Spleen (tissue), 11 donors: ENCODE results near the gene CBL. TPM values are rescaled to one million over a fixed set of nuclear protein-coding genes. Genes with fewer than 3 reads are reported as not detected.

ENCODE experiments used
- DNase-seq: peaks from one replicate; pipeline ENCODE4 v3.0.0-alpha.2; 2020
- H3K27ac ChIP-seq, 8 donors: fragments of 200-600 bp; sonication (generic) in 7 of 8; 1 replicate in 4 of 8; 2 replicates in 4 of 8; pipeline versions ENCODE4 v1.5.0 to v1.8.0; 2016 to 2021; ENCODE audit warnings: inconsistent platforms in 4 of 8, mild to moderate bottlenecking in 4 of 8, moderate library complexity in 1 of 8
- H3K27me3 ChIP-seq, 7 donors: fragments of 200-600 bp; sonication (generic) in 6 of 7; replicated peaks in 1 of 7; 1 replicate in 4 of 7; 2 replicates in 3 of 7; pipeline versions ENCODE4 v1.5.0 to v1.8.0; 2016 to 2021; ENCODE audit warnings: inconsistent platforms in 3 of 7, mild to moderate bottlenecking in 1 of 7
- H3K36me3 ChIP-seq, 6 donors: fragments of 200-600 bp; sonication (generic) in 5 of 6; 1 replicate in 4 of 6; 2 replicates in 2 of 6; pipeline versions ENCODE4 v1.5.0 to v1.8.0; 2016 to 2021; ENCODE audit warnings: inconsistent platforms in 2 of 6
- H3K4me1 ChIP-seq, 6 donors: fragments of 200-600 bp; sonication (generic) in 5 of 6; 1 replicate in 3 of 6; 2 replicates in 3 of 6; pipeline versions ENCODE4 v1.5.0 to v1.8.0; 2016 to 2021; ENCODE audit warnings: inconsistent platforms in 3 of 6
- H3K4me3 ChIP-seq, 8 donors: fragments of 200-600 bp; sonication (generic) in 7 of 8; 1 replicate in 4 of 8; 2 replicates in 4 of 8; pipeline versions ENCODE4 v1.5.0 to v1.8.0; 2016 to 2021; ENCODE audit warnings: inconsistent platforms in 4 of 8, mild to moderate bottlenecking in 4 of 8, moderate library complexity in 2 of 8
- H3K9me3 ChIP-seq, 8 donors: fragments of 200-600 bp; sonication (generic) in 7 of 8; 1 replicate in 4 of 8; 2 replicates in 4 of 8; pipeline versions ENCODE4 v1.5.0 to v1.8.0; 2016 to 2021; ENCODE audit warnings: inconsistent platforms in 4 of 8
- CTCF ChIP-seq, 11 experiments: fragments of 200-600 bp in 7 of 11; fragments of 450-650 bp in 4 of 11; sonication (generic) in 4 of 11; IDR thresholded peaks in 8 of 11; conservative IDR thresholded peaks in 3 of 11; 1 replicate in 7 of 11; 2 replicates in 4 of 11; pipeline versions ENCODE4 v1.4.0 to v1.8.0; 2016 to 2021; ENCODE audit warnings: antibody characterized with exemption in 11 of 11, inconsistent platforms in 4 of 11, mild to moderate bottlenecking in 1 of 11
- POLR2A ChIP-seq, 3 donors: fragments of 450-650 bp; IDR thresholded peaks; one replicate each; pipeline ENCODE4 v1.5.1; 2017; ENCODE audit warnings: antibody characterized with exemption in 3 of 3, mild to moderate bottlenecking in 1 of 3
- POLR2AphosphoS5 ChIP-seq, 3 donors: sonication (generic); formaldehyde crosslinking; IDR thresholded peaks; one replicate each; pipeline ENCODE4 v1.5.1; 2017; ENCODE audit warnings: antibody characterized with exemption in 3 of 3
- WGBS, 5 donors: extraction: QIAGEN DNeasy Blood & Tissue Kit in 3 of 5; methylation state at CpG; one replicate each; pipeline versions ENCODE4 v1.1.5 to v1.1.7; 2013 to 2018; 5-methylcytosine and 5-hydroxymethylcytosine counted together
- intact Hi-C: fragments of 100-400 bp; cut with DNase I; formaldehyde crosslinking; loops from one replicate; pipeline ENCODE4 v1.15.0; 2023; ENCODE audit warnings: low total_unique reads
- polyA plus RNA-seq, 3 donors: library from polyadenylated mRNA; stranded (reverse); fragments of 200-250 nt; gene quantifications; one replicate each; pipeline ENCODE4 v1.2.1, GENCODE V29; 2013
- total RNA-seq, 7 donors: library from RNA; depleted of rRNA in 3 of 7; stranded (reverse); fragments of >200 nt in 3 of 7; fragmentation: NEBNext Ultra II Directional in 4 of 7; extraction: Animal tissue kit (Norgen Biotek cat#: 25700) in 4 of 7; gene quantifications; one replicate each; pipeline versions ENCODE4 v1.1.0 to v1.2.1, GENCODE V29; 2016 to 2021
- donor health status: healthy with polysubstance abuse.
- donor health status: DM: no; HTN: no; CAD: no; lungs with moderate emphysema.
- donor health status: DM: no; HTN: no; CAD: no.
- donor health status: Bipolar disorder and iron deficiency.
- donor health status: healthy.
- donor health status: DM: no; HTN: no; CAD: no.
- donor health status: DM: yes; HTN: yes; CAD: no.

Gene CBL
- total and polyA plus RNA-seq, 10 donors = 9.4 to 56.3 (median 45.8) TPM

GRCh38 chr11:119338965-119339588 lies 132.9 kb downstream of the CBL start:
- TF ChIP-seq CTCF (IDR thresholded peaks at IDR 0.05 in 8 of 11, conservative IDR thresholded peaks at IDR 0.05 in 3 of 11) (no peak), POLR2AphosphoS5 (IDR thresholded peaks at IDR 0.05) (no peak), POLR2A (IDR thresholded peaks at IDR 0.05) (no peak)
- peaks cover 6 to 53% (median 16%) of the 10 kb centered on the region in 7 donors for H3K27me3 ChIP-seq
- intact Hi-C loops = no loop called here
- no peaks in the 10 kb centered on the region for H3K9me3 ChIP-seq
- H3K4me3 ChIP-seq = peak overlapping the region in 7 of 8 donors; percentile 38 to 70 (median 46)
- H3K36me3 ChIP-seq = peaks cover 0 to 18% (median 8%) of the 10 kb centered on the region in 6 donors
- peak; percentile 64 for DNase-seq
- H3K4me1 ChIP-seq = peaks cover 40 to 80% (median 67%) of the 10 kb centered on the region in 6 donors
- H3K27ac ChIP-seq = peak overlapping the region in 2 of 8 donors; percentile 87 to 89
- WGBS, 5 donors = 73 to 77% (median 76%) methylated on average over 6 to 11 of the region's 11 CpGs

DNA sequence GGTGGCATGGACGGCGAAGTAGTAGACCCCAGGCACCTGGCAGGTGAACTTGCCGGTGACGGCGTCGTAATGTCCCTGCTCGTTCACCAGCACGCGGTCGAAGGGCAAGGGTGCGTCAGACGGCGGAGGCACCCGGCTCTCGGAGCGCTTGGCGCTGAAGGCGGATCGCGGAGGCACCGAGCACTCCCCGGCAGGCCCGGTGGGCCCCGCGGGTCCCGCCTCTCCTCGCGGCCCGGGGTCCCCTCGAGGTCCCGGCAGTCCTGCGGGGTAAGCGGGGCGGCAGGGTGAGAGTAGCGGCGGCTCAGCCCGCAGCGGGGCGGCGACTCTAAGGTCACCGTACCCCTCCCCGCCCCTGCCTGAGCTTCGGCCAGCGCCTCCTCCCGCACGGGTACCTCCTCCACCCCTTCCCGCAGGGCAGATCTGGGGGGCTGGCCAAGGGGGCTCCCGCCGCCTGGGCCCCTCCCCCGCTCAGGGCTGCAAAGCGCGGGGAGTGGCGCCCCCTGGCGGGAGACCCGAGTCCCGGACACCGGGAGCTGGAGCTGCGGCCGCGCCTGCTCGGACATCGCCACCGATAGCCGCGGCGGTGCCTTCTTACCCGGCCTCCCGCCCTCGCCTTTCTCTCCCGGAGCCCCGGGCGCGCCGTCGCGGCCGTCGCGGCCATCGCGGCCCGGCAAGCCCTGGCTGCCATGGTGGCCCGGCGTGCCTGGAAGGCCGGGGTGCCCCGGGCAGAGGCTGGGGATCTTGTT lies 133.6 kb downstream of the CBL start:
- DNase-seq = peak; percentile 89
- H3K36me3 ChIP-seq = peaks cover 0 to 18% (median 8%) of the 10 kb centered on the region in 6 donors

GRCh38 chr11:119340335-119341221 lies 134.4 kb downstream of the CBL start, which contains the start of gene C1QTNF5:
Gene C1QTNF5, minus strand, starts transcription at chr11:119340883. Its CDS starts 486 bp downstream, at chr11:119340397.
- TF ChIP-seq POLR2AphosphoS5 (IDR thresholded peaks at IDR 0.05) (peak; percentile 45 to 65 (median 54)), CTCF (IDR thresholded peaks at IDR 0.05 in 8 of 11, conservative IDR thresholded peaks at IDR 0.05 in 3 of 11) (no peak), POLR2A (IDR thresholded peaks at IDR 0.05) (no peak)
- intact Hi-C loops = no loop called here
- WGBS, 5 donors = 4 to 11% (median 6%) methylated on average over 28 to 53 of the region's 53 CpGs
- H3K27ac ChIP-seq = peak within 1 kb of the TSS; percentile 63 to 91 (median 87)
- peaks cover 6 to 68% (median 16%) of the 10 kb centered on the region in 7 donors for H3K27me3 ChIP-seq
- peak within 1 kb of the TSS; percentile 11 to 70 (median 44) for H3K4me3 ChIP-seq
- H3K36me3 ChIP-seq = peaks cover 0 to 18% (median 8%) of the 10 kb centered on the region in 6 donors
- H3K9me3 ChIP-seq = no peaks in the 10 kb centered on the region
- peaks cover 33 to 67% (median 58%) of the 10 kb centered on the region in 6 donors for H3K4me1 ChIP-seq
- peak; percentile 85 for DNase-seq

More for the DNA sequence above, 133.6 kb downstream of the CBL start:
- peak overlapping the region; percentile 63 to 91 (median 87) for H3K27ac ChIP-seq
- no peaks in the 10 kb centered on the region for H3K9me3 ChIP-seq
- H3K4me3 ChIP-seq = peak overlapping the region; percentile 11 to 70 (median 44)
- peak; percentile 16 to 92 (median 80) for TF ChIP-seq CTCF (IDR thresholded peaks at IDR 0.05 in 8 of 11, conservative IDR thresholded peaks at IDR 0.05 in 3 of 11)
- TF ChIP-seq POLR2AphosphoS5 (IDR thresholded peaks at IDR 0.05) = peak in 2 of 3 donors; percentile 58 to 63
- no peak for TF ChIP-seq POLR2A (IDR thresholded peaks at IDR 0.05)
- WGBS, 5 donors = 0 to 37% (median 11%) methylated on average over 5 to 86 of the region's 86 CpGs
- peaks cover 40 to 75% (median 66%) of the 10 kb centered on the region in 6 donors for H3K4me1 ChIP-seq
- peaks cover 6 to 60% (median 16%) of the 10 kb centered on the region in 7 donors for H3K27me3 ChIP-seq
- intact Hi-C loops = no loop called here
